Body of pancreas (tissue), 4 donors: Measurements from ENCODE around the gene MAEL.

Experiments
- CTCF ChIP-seq, 7 experiments: fragments of 450-650 bp in 4 of 7; fragments of 200-600 bp in 3 of 7; sonication (generic) in 3 of 7; IDR thresholded peaks; one replicate each; pipeline ENCODE4 v1.5.1; 2016 to 2019; ENCODE audit warnings: antibody characterized with exemption in 7 of 7
- POLR2A ChIP-seq, 3 donors: fragments of 450-650 bp; IDR thresholded peaks; one replicate each; pipeline ENCODE4 v1.6.1; 2016; ENCODE audit warnings: antibody characterized with exemption in 3 of 3, mild to moderate bottlenecking in 2 of 3

GRCh38 chr1:166999500-167000055, 10.5 kb downstream of the MAEL start:
- TF ChIP-seq CTCF (IDR thresholded peaks at IDR 0.05) (no peak), POLR2A (IDR thresholded peaks at IDR 0.05) (no peak)
